HG03108 (cell line): ENCODE data around the gene CTBP2.
"Not testable (repeated sequence)": the region's sequence is repeated elsewhere in the genome, so short reads cannot be mapped to it uniquely, and the experiment has no call there.

Source experiments
- ATAC-seq: cut with Tn5 transposase; IDR thresholded peaks from one replicate; pipeline ENCODE4 v1.9.1; 2021; ENCODE audit warnings: moderate library complexity; ENCODE audit not compliant: unreplicated experiment

The CTBP2 gene

DNA sequence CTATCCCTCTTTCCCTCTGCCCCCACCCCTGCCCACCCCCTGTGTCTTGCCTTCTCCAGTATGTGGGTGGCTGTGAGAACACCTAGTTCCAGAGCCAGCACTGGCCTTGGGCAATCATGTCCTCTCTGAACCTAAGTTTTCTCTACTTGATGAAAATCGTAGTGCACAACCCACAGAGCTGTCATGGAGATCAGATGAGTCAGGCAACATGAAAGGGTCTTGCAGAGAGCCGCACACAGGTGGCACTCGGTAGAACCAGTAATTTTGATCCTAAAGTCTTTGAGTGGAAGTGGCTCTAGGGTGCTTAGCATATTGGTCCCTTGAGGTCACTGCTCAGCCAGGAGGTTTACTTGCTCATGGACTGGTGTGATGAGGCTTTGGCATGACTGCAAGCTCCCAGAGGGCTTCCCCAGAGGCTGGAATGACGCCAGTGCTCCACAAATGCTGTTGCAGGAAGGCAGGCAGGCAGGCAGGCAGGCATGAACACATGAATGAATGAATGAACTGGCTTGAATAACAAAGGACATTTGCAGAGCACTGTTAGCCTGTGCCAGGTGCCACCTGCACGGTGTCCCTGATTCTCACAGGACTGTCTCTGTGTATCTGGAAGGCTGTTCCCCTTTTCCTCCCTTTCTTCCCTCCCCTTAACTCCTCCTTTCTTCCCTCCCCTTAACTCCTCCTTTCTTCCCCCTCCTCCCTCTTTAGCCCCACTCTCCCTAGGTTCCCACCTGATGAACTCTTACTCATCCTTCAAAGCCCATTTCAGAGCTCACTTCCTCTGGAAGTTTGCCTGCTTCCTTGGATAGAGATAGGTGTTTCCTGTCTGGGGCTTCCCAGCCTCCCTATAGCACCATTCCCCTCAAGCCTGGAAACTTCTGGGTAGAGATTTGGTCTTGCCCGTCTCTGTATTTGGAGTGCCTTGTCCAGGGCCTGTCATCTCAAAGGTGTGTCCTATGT lies 27.2 kb upstream of the CTBP2 start:
- ATAC-seq, result no peak

DNA sequence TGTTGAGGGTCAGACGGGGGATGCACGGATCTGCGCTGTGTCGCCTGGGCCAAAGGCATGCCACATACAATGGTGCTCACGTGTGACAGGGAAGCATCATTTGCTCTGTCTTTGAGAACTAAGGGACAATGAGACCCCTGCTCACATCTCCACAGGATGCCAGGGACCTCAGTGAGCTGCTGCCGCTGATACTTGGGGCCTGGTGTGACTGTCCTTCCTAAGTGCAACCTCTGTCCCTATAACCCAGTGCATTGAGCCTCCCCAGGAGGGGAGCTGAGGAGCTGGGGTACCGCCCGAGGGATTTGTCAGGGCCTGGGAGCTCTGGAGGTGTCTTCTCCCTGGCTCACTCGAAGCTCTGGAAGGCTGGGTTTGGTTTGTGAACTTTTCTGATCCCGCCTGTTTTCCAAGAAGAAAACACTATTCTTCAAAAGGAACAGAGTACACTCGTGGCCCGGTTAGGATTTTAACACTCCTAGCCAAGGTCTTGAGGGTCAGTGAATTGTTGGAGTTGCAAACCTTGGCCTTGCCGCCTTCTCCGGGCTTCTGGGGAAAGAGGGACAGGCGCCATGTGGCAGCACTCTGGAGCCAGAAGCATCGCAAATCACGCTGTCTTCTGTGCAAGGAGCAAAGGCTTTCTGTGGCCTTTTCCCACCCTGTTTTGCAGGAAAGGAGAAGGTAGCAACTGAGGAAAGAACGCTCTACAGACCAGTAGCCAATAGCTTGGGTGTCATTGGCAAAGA lies 26.2 kb upstream of the CTBP2 start:
- no peak for ATAC-seq

DNA sequence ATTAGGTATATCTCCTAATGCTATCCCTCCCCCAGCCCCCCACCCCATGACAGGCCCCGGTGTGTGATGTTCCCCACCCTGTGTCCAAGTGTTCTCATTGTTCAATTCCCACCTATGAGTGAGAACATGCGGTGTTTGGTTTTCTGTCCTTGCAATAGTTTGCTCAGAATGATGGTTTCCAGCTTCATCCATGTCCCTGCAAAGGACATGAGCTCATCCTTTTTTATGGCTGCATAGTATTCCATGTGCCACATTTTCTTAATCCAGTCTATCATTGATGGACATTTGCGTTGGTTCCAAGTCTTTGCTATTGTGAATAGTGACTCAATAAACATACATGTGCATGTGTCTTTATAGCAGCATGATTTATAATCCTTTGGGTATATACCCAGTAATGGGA lies 18.7 kb upstream of the CTBP2 start:
- not testable (repeated sequence) for ATAC-seq

DNA sequence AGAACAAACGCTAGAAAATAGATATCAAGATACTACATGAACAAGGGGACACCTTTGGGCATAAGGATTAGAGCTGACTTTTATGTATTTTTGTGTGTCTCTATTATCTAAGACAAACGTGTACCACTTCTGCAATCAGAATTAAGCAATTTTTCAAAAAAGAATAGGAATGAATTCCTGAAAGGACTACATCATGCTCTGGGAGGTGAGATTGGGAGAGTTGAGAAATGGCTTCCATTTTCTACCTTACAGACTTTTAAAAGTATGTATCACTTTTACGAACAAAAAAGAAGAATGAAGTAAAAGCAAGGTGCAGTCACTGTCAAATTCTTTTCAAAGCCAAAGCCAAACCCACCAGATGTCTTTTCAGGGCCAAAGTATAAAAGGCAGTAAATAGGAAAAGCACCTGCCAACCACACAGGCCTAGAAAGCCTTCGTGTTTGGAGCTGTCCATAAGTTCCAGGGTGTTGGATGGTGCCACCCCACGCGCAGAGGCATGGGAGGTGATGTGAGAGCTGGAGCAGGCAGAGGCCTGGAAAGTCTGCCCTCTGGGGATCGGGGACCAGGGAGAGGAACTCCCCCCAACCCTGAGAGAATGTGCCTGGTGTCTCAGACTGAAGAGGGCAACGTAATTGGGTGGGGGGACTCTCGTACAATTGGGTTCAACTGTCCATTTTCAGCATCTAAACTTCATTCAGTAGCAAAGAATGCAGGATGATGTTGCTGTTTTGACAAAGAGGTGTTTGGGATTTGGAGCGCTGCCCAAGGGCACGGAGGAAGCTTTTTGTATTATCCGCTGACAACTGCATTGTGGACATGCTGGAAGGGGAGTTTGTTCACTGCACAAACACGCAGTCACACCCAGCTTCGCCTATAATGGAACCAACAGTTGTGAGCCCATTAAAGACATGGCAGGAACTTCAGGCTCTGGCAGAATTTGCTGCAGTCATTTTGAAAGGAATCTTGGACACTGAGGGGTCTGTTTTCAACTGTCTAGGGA lies 17.6 kb upstream of the CTBP2 start:
- no peak for ATAC-seq

DNA sequence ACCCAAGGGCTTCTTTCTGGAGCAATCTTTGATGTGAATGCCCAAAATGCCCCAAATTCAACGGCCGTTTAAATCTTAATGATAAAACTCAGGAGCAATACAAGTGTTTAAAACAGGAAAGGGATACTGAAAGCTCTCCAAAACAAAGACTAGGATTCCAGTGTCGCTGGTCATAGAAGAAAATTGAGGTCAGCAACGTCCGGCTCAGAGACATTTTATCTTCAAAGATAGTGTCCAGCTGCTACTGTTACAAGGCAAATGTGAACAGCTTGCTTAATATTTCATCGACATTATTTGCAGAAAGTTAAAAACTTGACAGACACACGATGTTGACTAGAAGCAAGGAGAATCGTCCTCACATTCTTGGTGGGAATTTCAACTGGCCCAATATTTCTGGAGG lies 15.4 kb upstream of the CTBP2 start:
- ATAC-seq, result no peak

DNA sequence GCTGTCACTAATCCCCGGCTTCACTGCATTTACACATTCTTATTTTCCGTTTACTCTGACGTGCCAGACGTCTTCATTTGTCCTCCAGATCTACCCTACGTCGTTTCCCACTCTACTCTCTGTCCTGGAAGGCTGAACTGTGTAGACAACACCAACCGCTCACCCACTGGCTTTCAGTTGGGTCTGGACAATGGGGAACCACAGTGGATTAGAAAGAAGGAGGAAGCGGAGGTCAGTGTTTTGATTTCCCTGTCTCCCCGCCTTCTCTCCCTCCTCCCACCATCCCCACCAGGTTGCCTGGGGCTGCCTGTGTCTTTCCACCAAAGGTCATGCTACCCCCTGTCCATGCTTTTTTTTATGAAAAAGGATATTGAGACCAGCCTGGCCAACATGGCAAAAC lies 14.0 kb upstream of the CTBP2 start:
- no peak for ATAC-seq

DNA sequence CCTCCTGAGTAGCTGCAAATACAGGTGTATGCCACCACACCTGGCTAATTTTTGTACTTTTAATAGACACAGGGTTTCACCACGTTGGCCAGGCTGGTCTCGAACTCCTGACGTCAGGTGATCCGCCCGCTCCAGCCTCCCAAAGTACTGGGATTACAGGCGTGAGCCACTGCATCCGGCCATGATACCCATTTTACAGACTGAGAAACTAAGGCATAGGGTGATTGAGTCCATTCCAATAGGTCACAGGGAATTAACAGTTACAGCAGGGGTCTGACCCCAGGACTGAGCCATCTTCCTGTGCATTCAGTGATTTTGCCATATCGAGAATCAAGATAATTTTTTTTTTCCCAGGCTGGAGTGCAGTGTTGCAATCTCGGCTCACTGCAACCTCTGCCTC lies 12.3 kb upstream of the CTBP2 start:
- ATAC-seq, result no peak

DNA sequence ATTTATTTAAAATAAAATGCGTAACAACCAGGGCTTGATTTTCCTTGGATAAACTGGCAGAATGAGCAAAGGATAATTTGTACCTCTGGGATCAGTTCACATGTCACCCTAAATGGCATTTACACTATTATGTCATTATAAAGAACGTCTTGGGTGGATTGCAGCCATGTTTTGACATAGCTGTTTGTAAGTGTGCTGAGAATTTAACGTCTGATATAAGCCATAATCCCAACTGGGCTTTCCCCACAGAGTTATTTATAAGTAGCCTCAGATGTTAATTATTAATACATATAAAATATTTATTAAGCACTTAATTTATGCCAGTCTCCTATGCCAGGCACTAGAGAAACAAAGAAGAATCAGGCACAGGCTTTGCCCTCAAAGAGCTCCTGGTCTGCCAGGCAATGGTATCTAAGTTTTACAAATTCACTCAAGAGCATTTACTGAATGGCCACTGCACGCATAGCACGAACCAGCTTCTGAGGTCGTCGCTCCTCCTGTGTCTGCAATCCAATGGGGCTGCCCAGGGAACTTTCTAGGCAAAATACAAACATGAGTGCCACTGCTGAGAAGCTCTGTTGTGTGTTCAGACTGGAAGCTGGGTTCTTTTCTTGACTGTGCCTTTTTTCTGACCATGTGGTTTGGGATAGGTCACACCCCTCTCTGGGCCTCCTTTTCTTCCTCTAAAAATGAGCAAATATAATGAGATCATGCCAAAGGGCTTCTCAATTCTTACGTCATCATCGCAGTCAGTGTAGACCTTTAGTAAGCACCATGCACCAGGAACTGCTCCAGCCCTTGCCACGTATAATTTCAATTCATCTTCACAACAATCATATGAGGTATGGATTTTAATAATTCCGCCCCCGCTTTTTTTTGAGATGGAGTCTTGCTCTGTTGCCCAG lies 11.3 kb upstream of the CTBP2 start:
- no peak for ATAC-seq

DNA sequence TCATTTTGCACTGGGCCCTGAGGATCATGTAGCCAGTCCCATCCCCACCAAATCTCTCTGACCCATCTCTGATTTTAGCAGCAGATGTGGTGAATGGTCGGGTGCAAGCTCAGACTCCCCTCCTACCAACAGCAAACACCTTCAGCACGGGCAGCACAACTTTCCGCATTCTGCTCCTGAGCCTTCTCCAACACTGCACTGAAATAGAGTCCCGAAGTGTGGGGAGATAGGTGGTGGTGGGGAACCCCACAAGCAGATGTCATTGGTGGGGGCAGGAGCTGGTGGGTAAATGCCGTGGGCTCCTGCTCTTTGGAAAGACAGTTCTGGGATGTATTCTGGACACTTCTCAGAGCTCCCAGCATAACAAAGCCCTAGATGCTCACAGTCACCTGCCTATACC lies 9.6 kb upstream of the CTBP2 start:
- no peak for ATAC-seq

DNA sequence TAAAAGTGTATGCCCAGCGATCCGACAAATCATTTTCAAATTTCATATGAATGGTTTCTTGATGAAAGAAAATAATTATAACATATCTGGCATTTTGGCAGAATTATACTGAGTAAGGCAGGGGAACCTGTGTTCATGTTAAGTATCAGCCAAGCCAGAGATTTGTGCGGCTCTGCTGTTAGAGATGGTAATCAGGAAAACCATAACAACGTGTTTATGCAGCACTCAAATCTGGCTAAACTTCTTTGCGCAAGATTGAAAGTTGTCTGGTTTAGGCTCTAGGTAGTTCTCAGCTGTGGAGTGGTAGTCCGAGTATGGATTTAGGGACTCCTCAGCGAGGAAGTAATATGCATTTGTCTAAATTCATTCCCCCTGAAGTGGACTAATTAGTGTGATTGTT lies 8.9 kb upstream of the CTBP2 start:
- no peak for ATAC-seq

DNA sequence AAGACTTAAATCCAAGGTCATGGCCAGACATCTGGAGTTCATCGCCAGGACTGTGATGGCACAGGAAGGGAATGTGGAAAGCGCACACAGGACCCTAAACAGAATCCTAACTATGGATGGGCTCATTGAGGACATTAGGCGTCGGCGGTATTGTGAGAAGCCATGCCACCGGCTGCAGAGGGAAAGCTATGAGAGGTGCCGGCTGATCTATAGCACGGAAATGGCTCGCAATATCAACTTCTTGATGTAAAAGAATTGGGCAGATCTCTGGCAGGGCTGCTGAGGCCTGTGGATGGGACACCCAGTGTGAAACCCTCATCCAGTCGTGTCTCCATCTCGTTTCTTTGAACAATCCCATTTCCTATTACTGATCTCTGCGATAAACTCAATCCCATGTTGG lies 6.3 kb upstream of the CTBP2 start:
- no peak for ATAC-seq

DNA sequence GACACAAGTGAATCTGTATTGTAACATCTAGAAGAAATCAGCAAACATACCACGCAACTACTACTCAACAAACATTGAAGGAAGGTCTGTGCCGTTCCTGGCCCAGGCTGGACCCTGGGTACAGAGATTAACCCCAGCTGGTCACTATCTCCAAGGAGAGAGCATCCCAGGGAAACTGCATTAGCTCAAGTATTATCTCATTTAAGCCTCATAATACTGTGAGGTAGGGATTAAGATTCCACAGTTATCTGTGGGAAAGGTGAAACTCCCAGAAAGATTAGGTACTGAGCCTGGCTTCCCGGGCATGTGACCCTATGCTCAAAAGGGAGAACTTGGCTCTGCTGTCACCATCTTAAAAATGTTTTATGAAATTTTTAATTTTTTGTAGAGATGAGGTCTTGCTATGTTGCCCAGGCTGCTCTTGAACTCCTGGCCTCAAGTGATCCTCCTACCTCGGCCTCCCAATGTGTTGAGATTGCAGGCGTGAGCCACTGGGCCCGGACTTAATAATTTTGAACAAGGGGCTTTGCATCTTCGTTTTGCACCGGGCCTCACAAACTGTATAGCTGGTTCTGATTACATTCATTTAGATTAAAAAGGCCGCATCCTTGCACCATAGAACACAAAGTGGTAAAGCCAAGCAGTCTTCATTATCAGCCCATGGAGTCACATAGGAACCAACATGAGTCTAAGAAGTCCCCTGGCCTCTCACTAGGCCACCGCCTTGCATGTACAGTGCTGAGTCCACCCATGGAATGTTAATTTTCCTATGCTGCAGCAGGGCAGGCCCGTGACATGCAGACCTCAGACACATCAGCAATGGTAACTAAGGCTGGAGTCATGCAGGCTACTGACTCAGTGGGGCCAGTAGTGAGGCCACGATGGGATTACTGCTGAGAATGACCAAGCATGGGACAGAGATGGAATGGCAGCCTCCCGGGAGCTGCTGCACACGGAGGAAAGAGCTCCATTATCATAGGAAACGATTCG lies 5.5 kb upstream of the CTBP2 start:
- ATAC-seq, result no peak

DNA sequence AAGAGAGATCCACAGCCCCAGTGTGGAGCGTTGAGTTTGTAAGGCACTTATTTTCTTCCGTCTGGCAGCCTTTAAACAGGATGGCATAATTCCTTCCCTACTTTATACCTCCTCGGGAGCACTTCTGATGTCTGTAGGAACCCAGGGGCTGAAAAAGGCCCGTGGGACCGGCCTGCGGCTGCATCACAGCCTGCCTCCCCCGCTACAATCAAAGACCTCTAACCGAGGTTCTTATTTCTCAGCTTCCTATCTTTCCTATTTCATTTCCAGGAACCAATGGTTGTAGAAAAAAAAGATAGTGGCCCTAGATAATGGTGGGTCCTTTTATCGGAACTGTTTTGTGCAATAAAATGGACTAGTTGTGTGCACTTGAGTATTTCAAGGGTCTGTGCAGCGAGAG lies 4.1 kb upstream of the CTBP2 start:
- no peak for ATAC-seq

DNA sequence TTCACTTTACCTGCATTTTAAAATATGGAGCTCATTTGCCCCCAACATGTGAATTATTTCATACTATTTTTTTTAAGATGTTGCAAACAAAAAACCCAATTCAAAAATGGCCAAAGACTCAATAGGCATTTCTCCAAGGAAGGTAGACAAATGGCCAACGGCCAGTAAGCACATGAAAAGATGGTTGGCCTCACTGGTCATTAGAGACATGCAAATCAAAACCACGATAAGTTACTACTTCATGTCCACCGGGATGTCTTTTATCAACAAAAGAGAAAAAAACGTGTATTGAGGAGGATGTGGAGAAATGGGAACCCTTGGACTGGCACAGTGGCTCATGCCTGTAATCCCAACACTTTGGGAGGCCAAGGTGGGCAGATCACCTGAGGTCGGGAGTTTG lies 3.4 kb upstream of the CTBP2 start:
- ATAC-seq, result no peak

DNA sequence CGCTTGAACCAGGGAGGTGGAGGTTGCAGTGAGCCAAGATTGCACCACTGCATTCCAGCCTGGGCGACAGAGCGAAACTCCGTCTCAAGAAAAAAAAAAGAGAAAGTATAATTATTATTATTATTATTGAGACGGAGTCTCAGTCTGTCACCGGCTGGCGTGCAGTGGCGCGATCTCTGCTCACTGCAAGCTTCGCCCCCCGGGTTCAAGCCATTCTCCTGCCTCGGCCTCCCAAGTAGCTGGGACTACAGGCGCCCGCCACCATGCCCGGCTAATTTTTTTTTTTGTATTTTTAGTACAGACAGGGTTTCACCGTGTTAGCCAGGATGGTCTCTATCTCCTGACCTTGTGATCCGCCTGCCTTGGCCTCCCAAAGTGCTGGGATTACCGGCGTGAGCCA lies 2.9 kb upstream of the CTBP2 start:
- not testable (repeated sequence) for ATAC-seq

DNA sequence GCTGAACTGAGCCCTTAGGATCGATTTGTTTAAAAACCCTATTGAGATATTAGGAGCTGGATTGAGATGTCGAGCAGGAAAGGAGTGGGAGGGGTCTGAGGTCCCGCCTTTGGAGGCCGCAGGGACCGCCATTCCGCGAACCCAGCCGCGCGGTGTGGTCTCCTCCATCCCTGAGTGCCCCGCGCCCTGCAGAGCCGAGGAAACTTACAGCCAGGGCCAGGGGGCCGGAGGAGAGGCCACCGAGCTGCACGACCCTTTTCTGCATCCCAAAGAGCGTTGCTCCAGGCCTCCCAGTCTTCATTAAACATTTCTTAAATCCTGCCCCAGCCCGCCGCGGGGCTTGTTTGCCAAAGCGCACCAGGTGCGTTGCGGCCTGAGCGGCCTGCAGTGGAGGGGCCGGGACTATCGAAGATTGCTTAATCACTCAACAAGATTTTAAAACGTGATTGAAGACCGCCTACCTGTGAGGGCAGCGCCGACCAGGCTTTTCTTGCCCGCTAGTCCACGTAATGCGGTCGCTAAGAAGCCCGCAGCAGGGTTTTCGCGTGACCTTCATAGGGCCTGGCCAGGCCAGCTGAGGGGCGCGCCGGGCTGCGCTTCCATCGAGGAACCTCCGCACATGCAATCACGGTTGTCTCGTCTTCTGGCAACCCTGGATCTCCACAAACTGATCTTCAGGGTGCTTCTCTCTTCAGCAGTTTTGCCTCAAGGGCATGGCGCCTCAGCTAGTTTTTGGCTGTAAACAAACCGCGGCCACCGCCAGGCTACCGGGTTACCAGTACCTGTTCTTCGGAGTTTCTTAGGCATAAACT lies 2.0 kb upstream of the CTBP2 start:
- ATAC-seq, result no peak

DNA sequence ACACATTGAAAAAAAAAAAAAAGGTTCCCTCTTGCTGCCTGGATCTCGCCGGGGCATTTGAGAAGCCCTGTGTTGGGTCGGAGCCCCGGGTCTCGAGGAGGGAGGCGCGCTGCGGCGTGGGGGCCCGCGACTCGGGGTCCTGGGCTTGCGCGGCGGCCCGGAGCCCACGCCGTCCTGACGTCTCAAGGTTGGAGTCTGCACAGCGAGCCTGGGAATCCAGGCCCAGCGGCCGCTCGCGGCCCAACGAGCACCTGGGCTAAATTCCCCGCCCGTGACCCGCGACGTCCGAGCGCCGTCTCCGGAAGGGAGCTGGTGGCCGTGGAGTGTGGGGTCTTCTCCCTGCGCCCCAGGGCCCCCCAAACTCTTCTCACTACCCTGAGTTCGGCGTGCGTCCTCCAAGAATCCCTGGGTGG lies 1.4 kb upstream of the CTBP2 start:
- no peak for ATAC-seq
